ENCODE data around the gene KCNMA1.

Gene KCNMA1

GRCh38 chr10:77504196-77504872 lies 133.3 kb downstream of the KCNMA1 start:
- DNase-seq: no peak

- DNase-seq: no peak
Measured at GRCh38 chr10:77501846-77502261, 135.8 kb downstream of the KCNMA1 start.

GRCh38 chr10:77501152-77501845 lies 136.3 kb downstream of the KCNMA1 start:
- no peak for DNase-seq

GRCh38 chr10:77500754-77501151 lies 136.9 kb downstream of the KCNMA1 start:
- DNase-seq: no peak

GRCh38 chr10:77498829-77499228 lies 138.8 kb downstream of the KCNMA1 start:
- DNase-seq: no peak

- DNase-seq: no peak
Measured at GRCh38 chr10:77498210-77498609, 139.4 kb downstream of the KCNMA1 start.

- DNase-seq: no peak
Measured at GRCh38 chr10:77497748-77498147, 139.9 kb downstream of the KCNMA1 start.

DNA sequence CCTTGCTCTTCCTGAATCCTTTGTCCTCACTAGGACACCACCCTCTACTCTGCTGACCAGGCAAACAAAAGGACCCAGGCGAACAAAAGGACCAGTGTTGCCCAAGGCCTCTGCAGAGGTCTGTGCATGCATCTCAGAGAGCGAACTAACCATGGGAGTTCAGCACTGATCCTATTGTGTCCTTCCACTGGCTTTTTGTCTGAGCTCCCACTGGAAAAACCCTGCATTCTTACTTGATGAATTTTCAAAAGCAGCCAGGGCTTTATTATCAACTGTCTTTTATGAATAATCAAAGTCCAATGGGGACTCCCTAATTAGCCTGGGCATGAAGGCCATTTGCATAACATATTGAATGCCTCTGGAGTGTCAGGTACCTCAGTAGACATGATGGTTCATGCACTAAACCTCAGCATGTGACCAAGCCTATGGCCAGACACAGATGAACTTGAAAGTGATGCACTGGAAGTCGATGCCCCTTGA lies 140.6 kb downstream of the KCNMA1 start:
- DNase-seq: no peak

DNA sequence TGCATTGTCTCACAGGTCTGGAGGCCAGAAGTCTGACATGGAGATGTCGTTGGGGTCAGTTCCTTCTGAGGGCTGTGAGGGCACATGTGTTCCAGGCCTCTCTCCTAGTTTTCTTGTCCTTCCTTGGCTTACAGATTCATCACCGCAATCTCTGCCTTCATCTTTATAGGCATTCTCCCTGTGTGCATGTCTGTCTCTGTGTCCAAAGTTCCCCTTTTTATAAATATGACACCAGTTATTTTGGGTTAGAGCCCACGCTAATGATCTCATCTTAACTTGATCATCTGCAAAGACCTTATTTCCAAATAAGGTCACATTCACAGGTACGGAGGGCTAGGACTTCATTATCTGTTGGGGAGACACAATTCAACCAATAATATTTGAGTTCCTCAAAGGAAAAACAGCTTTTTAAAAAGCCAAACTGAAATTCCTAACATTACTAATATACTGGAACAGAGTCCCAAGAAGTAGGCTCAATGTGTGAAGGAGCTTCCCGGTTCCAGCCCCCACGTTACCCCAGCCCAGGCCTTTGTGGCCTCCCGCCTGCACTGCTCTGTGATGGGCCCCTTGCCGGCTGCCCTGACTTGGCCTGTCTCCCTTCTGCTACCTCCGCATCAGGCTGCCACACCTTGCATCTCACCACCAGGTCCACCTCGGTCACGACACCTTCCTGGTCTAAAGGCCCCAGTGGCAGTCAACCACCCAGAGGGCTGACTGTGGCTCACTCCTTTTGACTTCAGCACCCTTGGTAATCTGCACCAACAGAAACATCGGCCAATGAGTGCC lies 142.7 kb downstream of the KCNMA1 start:
- DNase-seq: no peak

- DNase-seq: no peak
Measured at GRCh38 chr10:77494327-77494726, 143.3 kb downstream of the KCNMA1 start.

GRCh38 chr10:77493851-77494261 lies 143.8 kb downstream of the KCNMA1 start:
- no peak for DNase-seq

DNA sequence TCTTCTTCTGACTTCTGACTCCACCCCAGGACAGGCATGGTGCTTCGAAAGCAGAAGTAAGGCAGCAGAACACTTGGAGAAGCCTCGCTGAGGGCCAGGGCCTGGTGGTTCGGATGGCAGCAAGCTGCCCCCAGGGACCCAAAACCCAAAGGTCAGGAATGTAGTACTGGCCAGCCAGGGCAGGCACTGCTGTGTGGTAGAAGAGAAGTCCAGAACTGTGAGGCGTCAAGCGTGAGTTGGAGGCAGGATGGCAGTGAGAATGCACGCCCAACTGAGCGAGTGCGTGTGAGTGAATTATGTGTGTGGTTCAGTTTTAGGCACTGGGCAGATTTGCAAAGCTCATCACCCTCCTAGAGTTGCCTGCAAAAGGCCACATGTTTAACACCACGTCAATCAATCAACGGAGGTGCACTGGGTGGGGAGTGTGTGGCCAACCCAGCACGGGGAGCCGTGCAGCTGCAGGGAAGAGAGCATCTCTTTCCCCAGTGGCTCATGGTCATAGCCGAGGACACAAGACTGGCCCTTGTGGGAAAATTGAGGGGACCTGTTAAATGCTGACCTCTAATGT lies 144.3 kb downstream of the KCNMA1 start:
- DNase-seq: no peak

- no peak for DNase-seq
Measured at GRCh38 chr10:77492368-77492994, 145.1 kb downstream of the KCNMA1 start.

- no peak for DNase-seq
Measured at GRCh38 chr10:77490534-77491314, 146.9 kb downstream of the KCNMA1 start.

DNA sequence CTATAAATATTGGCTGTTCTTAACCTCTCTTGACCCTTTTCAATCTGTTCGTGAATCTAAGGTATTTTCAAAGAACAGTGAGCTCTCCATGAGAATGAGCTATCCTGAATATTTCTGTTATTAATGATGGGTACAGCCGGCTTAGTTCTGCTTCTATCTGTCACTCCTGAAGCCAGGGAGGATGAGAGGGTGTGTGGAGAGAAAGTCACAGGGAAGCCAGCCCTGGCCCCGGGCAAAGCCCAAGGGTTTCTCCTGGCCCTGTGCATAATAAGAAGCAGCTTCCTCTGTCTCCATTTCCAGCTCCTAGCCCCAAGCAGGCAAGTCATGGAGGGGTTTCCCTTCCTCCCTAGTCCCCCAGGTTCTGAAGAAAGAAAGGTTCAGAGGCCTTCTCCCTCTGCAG lies 151.1 kb downstream of the KCNMA1 start:
- no peak for DNase-seq

DNA sequence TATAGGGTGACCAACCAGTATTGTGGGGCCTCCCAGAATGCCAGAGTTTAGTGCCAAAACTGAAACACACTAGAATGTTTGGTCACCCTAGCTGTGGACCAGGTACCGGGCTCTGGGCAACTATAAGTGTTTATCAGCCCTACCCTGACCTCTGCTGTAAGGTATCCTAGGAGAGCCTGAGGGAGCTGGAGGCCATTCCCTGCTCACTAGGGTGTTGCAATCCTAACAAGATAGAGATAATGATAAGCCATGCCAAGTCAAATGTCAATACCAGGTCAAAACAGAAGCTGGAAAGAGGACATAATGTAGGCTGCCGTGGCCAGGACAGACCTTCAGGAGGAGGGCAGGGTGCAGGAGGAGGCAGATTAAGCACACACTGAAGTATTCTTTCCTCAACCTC lies 151.8 kb downstream of the KCNMA1 start:
- DNase-seq: no peak

GRCh38 chr10:77482072-77482471 lies 155.5 kb downstream of the KCNMA1 start:
- DNase-seq: no peak

DNA sequence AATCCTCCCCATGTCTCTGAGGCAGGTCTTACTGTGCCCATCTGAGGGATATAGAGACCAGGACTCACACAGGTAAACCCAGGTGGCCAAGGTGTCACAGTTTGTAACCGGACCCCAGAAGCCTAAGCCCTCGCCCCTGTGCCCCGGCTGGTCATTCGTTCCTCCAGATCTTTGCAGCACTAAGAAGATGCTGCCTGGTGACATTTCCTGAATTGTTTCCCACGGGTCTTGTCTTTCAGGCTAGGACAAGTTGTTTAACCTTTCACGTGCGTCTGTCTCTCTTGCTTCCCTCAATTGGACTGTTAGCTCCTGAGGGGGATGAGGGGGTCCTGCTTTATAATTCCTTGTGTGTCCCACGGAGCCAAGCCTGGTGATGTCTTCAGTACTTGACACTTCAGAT lies 158.0 kb downstream of the KCNMA1 start:
- no peak for DNase-seq

- DNase-seq: no peak
Measured at GRCh38 chr10:77478962-77479359, 158.6 kb downstream of the KCNMA1 start.

GRCh38 chr10:77478247-77478961 lies 159.2 kb downstream of the KCNMA1 start:
- no peak for DNase-seq

GRCh38 chr10:77475522-77475921 lies 162.1 kb downstream of the KCNMA1 start:
- no peak for DNase-seq
